Stimulated activated CD4-positive, alpha-beta T cell treated with anti-CD3 and anti-CD28 coated beads, Interleukin-2, amount 100 ng/mL, for 4 hours (primary cell): Measurements from ENCODE around the gene IL27RA.

Experiments used
- DNase-seq: peaks from one replicate; pipeline ENCODE4 v3.0.0-alpha.2; 2020; ENCODE audit warnings: low read depth

IL27RA gene

GRCh38 chr19:14031719-14032480, at the start of gene IL27RA:
Gene IL27RA, plus strand, starts transcription at chr19:14031762. Its CDS starts 111 bp downstream, at chr19:14031873.
- peak; percentile 60 for DNase-seq

GRCh38 chr19:13981988-13982501, 49.5 kb upstream of the IL27RA start:
- DNase-seq: no peak

- DNase-seq: no peak
Measured at GRCh38 chr19:13982773-13983172, 48.8 kb upstream of the IL27RA start.

- no peak for DNase-seq
Measured at GRCh38 chr19:13983213-13983889, 48.2 kb upstream of the IL27RA start.

- no peak for DNase-seq
Measured at GRCh38 chr19:13984186-13984585, 47.4 kb upstream of the IL27RA start.

GRCh38 chr19:13984875-13985741, 46.5 kb upstream of the IL27RA start:
- no peak for DNase-seq

GRCh38 chr19:13985771-13986347, 45.7 kb upstream of the IL27RA start:
- DNase-seq: no peak

- peak; percentile 98 for DNase-seq
Measured at GRCh38 chr19:13986348-13986904, 45.1 kb upstream of the IL27RA start.

GRCh38 chr19:13987101-13987890, 44.3 kb upstream of the IL27RA start:
- no peak for DNase-seq

GRCh38 chr19:13989487-13989886, 42.1 kb upstream of the IL27RA start:
- no peak for DNase-seq

- no peak for DNase-seq
Measured at GRCh38 chr19:13990085-13990484, 41.5 kb upstream of the IL27RA start.

GRCh38 chr19:13992025-13992424, 39.5 kb upstream of the IL27RA start:
- no peak for DNase-seq

- DNase-seq: no peak
Measured at GRCh38 chr19:13993590-13994300, 37.8 kb upstream of the IL27RA start.

- no peak for DNase-seq
Measured at GRCh38 chr19:13995017-13995728, 36.4 kb upstream of the IL27RA start.

- no peak for DNase-seq
Measured at GRCh38 chr19:13995878-13996765, 35.4 kb upstream of the IL27RA start.

GRCh38 chr19:13996928-13997630, 34.5 kb upstream of the IL27RA start:
- DNase-seq: no peak

GRCh38 chr19:13997631-13997962, 34.0 kb upstream of the IL27RA start:
- DNase-seq: no peak

- no peak for DNase-seq
Measured at GRCh38 chr19:13998426-13998825, 33.1 kb upstream of the IL27RA start.
